ENCODE data around the gene SMYD2. TPM values are rescaled to one million over a fixed set of nuclear protein-coding genes. Genes with fewer than 3 reads are reported as not detected.

SMYD2 gene
- total RNA-seq, 1 experiment from 2014 or later: 27.2 TPM

GRCh38 chr1:214259353-214259977 lies 21.5 kb upstream of the SMYD2 start:
- Histone ChIP-seq H4K20me1 (ENCODE audit: insufficient read depth) (no peaks in the 10 kb centered on the region), H3K27me3 (ENCODE audit: insufficient read depth, low read length) (no peaks in the 10 kb centered on the region), H3K4me2 (ENCODE audit: low read length) (no peak overlapping the region), H3K9me3 (ENCODE audit: control insufficient read depth in 1 of 2, insufficient read depth in 1 of 2, low read depth in 1 of 2, low read length in 2 of 2) (no peaks in the 10 kb centered on the region), H3K79me2 (ENCODE audit: insufficient read depth, low read length) (no peaks in the 10 kb centered on the region), H2AFZ (ENCODE audit: low read depth, low read length, poor library complexity, severe bottlenecking) (no peak overlapping the region), H3K4me3 (replicated peaks in 1 of 2; ENCODE audit: low read depth in 1 of 2, low read length in 2 of 2) (no peak overlapping the region), H3K36me3 (ENCODE audit: control insufficient read depth in 1 of 2, insufficient read depth in 2 of 2, low read length in 2 of 2) (no peaks in the 10 kb centered on the region), H3K9me2 (ENCODE audit: insufficient read depth) (no peaks in the 10 kb centered on the region), H3K4me1 (ENCODE audit: control insufficient read depth in 1 of 2, insufficient read depth in 2 of 2, low read length in 2 of 2) (peaks cover 0 to 10% of the 10 kb centered on the region in 2 experiments; a peak in 1 of 4 replicates), H3K9ac (ENCODE audit: low read length) (no peak overlapping the region), H3K27ac (ENCODE audit: low read depth, low read length) (no peak overlapping the region)
- RAD21 ChIA-PET (ENCODE audit: low non-redundant PET in 1 of 2, low total read pairs in 2 of 2, uncharacterized antibody in 2 of 2, unreplicated experiment in 2 of 2): no interaction called here
- no peak for DNase-seq (ENCODE audit: low read depth, low spot score)
- no peak for TF ChIP-seq FOSL1 (IDR thresholded peaks at IDR 0.05; ENCODE audit: low read depth)
- TF ChIP-seq CBX3 (IDR thresholded peaks at IDR 0.05; ENCODE audit: low read depth): no peak
- TF ChIP-seq EZH2phosphoT487 (IDR thresholded peaks at IDR 0.05; ENCODE audit: borderline replicate concordance): no peak
- no peak for TF ChIP-seq EZH2 (IDR thresholded peaks at IDR 0.05)
- no peak for TF ChIP-seq CTCF (IDR thresholded peaks at IDR 0.05 in 2 of 3, conservative IDR thresholded peaks at IDR 0.05 in 1 of 3; ENCODE audit: borderline replicate concordance in 1 of 3, insufficient read depth in 1 of 3, low read depth in 2 of 3, low read length in 2 of 3)
- TF ChIP-seq REST (IDR thresholded peaks at IDR 0.05; ENCODE audit: low read depth): no peak
- no peak for TF ChIP-seq ZNF274 (IDR thresholded peaks at IDR 0.05; ENCODE audit: low read depth, low read length)
- TF ChIP-seq JUND (IDR thresholded peaks at IDR 0.05): no peak
- TF ChIP-seq ZBTB33 (IDR thresholded peaks at IDR 0.05; ENCODE audit: extremely low read depth, insufficient replicate concordance, low read length): no peak
- no peak for TF ChIP-seq SIN3A (IDR thresholded peaks at IDR 0.05; ENCODE audit: low read depth)
- TF ChIP-seq RAD21 (IDR thresholded peaks at IDR 0.05; ENCODE audit: low read depth): no peak
- TF ChIP-seq POLR2A (IDR thresholded peaks at IDR 0.05; ENCODE audit: borderline replicate concordance, extremely low read depth, insufficient read depth, insufficient read length): no peak
- no peak for TF ChIP-seq ELF1 (IDR thresholded peaks at IDR 0.05; ENCODE audit: borderline replicate concordance, low read depth)
- no peak for TF ChIP-seq TCF7L2 (IDR thresholded peaks at IDR 0.05; ENCODE audit: borderline replicate concordance, extremely low read depth, insufficient read depth, insufficient read length)
- TF ChIP-seq SRF (IDR thresholded peaks at IDR 0.05; ENCODE audit: low read depth): no peak
- BruUV-seq (replicated peaks): no TSS peak
- intact Hi-C loops (cut with micrococcal nuclease): no loop called here
- ATAC-seq: no peak
- CTCF ChIA-PET: interaction anchor here (3.5 kb wide), 1 partner anchor 73 kb away, joined by 25 read pairs; no protein-coding TSS in a partner anchor
- POLR2A ChIA-PET: no interaction called here
